Activated effector memory CD4-positive, alpha-beta T cell treated with Interleukin-2 at 50 U/mL for 16 hours (primary cell): ENCODE results near the gene MICAL2.

ENCODE experiments used
- DNase-seq: peaks from one replicate; pipeline ENCODE4 v3.0.0-alpha.2; 2020

Gene MICAL2

GRCh38 chr11:12100841-12101242, 9.5 kb upstream of the MICAL2 start:
- no peak for DNase-seq

- no peak for DNase-seq
Observed at GRCh38 chr11:12101318-12101717, 9.1 kb upstream of the MICAL2 start.

DNA sequence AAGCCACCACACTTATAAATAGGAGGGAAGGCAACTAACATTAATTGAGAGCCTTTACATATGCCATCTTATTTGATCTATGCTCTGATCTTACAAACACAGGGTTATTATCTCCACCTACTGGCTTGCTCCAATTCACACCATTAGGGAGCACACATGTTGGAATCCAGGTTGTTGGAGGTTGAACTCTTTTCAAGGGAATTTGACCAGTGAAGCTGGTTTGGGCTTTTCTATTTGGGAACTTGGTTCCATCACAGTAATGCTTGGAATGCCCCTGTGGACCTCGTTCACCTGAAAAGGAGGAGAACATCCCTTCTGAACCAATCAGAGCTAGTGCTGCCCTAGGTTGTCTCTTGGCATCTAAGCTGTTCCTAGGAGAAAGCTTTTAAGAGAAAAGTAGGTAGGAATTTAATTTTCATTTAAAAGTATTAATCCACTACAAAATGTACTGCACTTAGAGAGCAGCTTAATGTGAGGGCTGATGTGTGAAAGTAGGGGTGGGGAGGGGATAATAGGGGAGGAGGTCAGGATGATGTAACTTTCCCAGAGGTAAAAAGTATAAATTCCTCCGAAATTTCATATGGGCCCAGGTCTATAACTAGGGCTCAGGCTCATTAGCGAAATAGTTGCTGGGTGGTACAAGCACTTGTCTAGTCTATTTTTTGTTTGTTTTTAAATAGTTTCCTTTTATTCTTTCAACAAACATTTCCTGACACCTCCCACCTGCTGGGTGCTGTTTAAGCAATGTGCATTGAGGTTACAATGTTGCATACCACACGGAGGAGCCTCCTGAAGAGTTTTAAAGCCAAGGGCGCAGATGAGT, 7.6 kb upstream of the MICAL2 start:
- no peak for DNase-seq

GRCh38 chr11:12103411-12104225, 6.8 kb upstream of the MICAL2 start:
- no peak for DNase-seq

DNA sequence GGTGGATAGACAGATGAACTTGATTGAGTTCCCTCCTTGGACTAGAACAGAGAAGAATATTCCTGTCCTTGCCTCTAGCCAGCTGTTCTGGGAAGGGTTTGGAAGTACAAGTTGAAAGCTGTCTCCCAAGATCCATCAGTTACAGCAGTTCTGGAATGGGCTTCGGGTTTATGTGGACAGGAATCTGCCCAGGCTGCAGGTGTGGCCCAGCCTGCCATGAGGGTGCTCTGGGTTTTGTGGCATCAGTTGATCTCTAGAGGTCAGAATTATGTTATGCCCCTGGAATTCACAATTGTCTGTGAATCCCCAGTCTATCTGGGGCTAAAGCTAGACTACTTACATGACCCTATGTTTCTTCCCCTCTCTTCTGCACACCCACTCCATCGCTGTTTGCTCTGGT, 4.9 kb upstream of the MICAL2 start:
- DNase-seq: no peak

GRCh38 chr11:12106101-12106500, 4.3 kb upstream of the MICAL2 start:
- no peak for DNase-seq

GRCh38 chr11:12106501-12106900, 3.9 kb upstream of the MICAL2 start:
- no peak for DNase-seq

GRCh38 chr11:12108875-12109453, 1.4 kb upstream of the MICAL2 start:
- DNase-seq: no peak

DNA sequence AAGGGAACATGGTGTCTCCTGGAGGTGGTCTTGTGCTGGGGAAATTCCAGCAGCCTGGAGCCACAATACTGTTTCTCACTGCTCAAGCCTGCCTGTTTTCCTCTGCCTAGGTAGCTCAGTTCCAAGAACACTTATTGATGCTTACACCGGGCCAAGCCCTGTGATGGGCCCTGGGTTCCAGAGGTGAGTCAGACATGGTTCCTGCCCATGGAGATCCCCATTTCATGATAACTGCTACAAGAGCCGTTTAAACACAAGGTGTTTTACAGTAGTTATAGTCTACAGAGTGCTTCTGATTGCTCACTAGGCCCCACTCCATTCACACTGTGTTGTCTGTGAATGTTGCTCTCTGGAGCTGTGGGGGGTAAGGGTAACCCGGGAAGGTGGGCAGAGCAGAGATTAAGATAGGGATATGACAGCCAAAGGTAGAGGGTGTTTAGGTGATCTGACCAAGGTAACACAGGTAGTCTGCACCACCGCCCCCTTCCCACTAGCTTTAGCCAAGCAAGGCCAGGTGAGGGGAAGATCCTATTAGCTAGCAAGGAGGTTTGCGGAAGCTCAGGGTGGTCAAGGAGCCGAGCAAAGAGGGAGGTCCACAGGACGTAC, 696 bp upstream of the MICAL2 start:
- DNase-seq: no peak

GRCh38 chr11:12110714-12111548, 541 bp downstream of the MICAL2 start:
- no peak for DNase-seq

DNA sequence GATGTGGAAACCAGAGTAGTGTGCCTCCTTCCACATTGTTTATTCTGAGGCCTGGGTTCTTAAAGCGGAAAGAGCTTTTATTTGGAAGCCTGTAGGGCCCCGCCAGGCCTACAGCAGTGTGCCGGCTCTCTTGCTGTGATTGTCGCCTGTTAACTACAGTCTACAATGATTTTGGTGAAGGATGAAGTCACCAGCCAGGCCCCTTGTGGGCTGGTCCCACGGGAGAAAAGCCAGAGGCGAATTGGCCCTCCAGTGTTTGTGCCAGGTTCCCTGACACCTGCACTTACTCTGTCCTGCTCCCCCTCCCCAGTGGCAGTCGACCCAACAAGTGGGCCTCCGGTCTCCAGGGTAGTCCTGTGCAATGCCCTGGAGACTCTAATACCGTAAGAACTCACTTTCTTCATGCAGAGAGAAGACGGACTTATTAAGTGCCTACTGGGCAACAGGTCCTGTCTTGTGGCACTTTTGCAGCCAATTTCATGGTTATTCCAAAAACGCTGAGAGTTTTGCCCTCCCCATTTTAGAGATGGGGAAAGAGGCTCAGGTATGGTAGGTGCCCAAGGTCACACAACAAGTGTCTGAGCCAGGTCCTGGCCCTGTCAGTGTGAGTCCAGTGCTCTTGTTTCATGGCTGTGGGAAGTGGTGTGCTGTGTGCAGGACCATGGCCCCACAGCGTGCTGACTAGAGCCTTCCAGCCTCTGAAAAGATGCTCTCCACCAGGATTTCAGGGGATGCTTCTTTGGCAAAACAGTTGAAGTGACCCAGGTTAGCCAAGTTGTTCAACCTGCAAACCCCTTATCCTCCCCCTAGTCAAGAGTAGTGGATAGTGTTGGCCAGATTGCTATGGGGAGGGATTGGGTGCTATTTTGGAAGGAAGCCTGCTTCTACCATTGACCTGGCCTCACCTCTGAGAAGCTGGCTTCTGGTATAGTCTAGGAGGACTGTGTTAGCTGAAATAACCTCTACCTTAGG, 1.4 kb downstream of the MICAL2 start:
- DNase-seq: no peak

- DNase-seq: no peak
Observed at GRCh38 chr11:12112750-12113149, 2.4 kb downstream of the MICAL2 start.

DNA sequence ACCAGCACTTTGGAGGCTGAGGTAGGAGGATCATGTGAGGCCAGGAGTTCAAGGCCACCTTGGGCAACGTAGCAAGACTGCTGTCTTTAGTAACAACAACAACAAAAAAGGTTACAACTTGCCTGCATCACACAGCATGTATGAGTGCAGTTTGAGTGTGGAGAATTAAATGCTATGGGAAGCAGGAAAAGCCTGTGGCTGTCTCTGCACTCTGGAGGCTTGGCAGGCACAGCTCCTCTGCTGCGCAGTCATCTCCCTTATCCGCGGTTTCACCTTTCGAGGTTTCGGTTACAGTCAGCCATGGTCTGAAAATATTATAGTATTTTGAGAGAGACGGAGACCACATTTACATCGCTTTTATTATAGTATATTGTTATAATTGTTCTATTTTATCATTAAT, 2.9 kb downstream of the MICAL2 start:
- no peak for DNase-seq

DNA sequence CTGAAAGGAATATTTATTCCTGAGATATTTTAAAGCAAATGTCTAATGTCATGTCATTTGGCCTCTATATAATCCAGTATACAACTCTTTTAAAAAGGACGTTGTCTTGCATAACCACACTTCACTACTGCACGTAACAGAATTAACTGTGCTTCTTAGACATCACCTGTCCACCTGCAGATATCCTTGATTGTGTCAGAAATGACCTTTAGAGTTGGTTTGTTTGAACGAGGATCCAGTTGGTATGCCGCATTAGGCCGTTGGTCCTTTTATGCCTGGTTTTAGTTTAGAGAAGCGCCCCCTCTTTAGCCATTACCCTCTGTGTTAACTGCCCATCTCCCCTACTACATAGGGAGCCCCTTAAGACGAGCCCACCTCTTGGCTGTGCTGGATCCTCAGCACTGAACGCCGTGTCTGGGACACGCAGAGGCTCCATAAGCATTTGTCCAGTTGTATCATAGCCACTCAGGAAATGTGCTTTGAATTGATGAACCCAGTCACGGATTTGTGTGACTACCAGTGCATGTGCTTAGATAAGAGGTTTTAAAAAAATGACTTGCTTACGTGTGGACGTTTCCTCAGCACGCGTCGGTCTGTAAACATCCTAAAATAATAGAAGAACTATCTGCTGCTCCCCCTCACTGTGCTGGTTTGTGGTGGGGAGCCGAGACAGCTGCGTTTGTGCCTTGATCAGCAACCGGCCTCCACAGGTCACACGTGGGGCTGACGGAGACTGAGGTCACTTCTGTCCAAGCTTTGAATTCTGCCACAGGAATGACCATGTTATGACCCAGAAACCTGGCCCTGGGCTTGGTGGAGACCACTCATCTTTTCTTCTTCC, 4.0 kb downstream of the MICAL2 start:
- no peak for DNase-seq

DNA sequence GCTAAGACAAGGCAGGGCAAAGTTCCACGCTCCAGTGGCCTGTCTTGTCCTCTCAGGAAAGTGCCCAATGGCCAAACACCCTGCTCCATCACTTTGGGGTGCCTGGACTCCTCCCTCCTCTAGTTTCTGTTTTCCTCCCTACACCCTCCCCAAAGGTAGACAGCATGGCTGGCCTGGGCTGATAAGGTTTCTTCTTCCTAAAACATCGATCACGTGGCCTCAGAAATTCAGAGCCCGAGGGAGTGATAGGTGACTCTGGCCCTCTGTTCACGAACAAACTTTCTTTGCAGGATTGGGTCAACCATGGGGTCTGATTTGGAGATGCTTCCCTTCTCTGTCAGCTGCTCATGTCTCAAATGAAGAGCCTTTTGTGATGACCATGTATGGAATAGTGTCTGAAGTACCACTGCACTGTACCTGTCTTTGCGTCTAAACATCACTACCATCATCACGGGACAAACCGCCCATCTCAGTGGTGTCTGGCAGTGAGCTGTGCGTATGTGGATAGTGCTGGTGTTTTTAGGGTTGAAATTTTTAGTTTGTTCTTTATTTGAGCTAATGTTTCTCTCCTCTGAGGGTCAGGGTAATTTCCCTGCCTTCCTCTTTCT, 6.1 kb downstream of the MICAL2 start:
- no peak for DNase-seq

- DNase-seq: no peak
Observed at GRCh38 chr11:12117200-12117599, 6.8 kb downstream of the MICAL2 start.

DNA sequence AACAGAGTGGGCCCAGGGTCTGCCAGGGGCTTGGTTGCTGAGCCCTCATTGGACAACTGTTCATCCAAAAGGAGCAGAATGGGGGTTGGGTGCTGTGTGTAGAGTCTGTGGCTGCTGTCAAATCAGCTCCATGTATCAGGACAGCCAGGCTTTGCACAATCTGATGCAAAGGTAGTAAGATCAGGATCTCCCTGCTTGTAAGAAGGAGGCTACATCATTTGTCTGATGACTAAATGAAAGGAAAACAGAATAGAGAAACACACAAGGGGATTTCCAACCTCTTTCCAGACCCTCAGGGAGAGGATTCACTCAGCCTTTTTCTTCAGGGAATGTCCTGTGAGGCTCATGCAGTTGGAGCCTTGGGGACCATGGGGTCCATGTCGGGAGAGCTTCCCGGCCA, 7.2 kb downstream of the MICAL2 start:
- DNase-seq: no peak

DNA sequence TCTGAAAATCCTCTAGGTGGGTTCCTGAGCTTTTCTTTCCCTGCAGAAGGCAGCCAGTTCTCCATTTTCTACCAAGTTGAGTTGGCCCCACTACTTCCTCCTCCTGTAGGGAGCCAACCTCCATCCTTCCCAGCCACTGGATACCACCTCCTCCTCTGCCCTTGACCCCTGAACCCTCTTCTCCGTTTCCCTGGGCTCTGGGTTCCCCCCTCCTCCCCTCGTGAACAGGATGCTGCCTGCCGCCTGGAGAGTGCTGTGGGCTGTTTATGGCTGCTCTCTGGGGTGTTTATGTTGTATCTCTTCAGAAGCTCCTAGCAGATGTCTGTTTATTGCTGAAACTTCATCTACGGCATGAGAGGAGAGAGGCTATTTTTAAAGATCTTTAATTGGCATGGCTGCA, 8.6 kb downstream of the MICAL2 start:
- DNase-seq: no peak

DNA sequence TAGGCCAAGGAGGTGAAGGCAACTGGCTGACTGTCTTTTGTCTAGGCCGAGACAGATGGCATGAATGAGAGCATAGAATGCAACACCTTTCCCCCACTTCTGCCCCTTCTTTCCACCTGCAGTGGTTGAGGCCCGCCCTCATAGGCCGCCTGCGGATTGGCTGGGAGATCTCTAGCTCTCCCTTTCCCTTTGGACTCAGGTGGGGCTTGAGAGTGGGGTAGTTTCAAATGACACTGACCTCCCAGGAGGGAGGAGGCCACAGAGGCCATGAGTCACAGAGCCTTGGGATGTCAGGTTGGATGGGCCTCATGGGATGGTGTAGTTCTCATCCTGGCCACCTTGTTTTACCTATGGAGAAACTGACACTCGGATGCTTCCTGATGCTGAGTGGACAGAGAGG, 9.1 kb downstream of the MICAL2 start:
- DNase-seq: no peak
